ENCODE data around the gene SRRM3.
"Not testable (repeated sequence)": the region's sequence is repeated elsewhere in the genome, so short reads cannot be mapped to it uniquely, and the experiment has no call there.

Gene SRRM3

GRCh38 chr7:76206633-76207032 lies 4.9 kb downstream of the SRRM3 start:
- Histone ChIP-seq H3K4me1 (no peaks in the 10 kb centered on the region), H3K36me3 (replicated peaks) (no peaks in the 10 kb centered on the region), H3K9me3 (no peaks in the 10 kb centered on the region), H3K4me3 (no peak overlapping the region), H3K27me3 (ENCODE audit: low read depth) (peaks cover 10% of the 10 kb centered on the region)
- in situ Hi-C loops (cut with MboI; ENCODE audit: low sequenced_read_pairs) = no loop called here
- no peak for DNase-seq (ENCODE audit: low spot score in 2 of 2)

- no peaks in the 10 kb centered on the region for H3K9me3 ChIP-seq
- H3K36me3 ChIP-seq (replicated peaks) = no peaks in the 10 kb centered on the region
- peaks cover 10% of the 10 kb centered on the region for H3K27me3 ChIP-seq (ENCODE audit: low read depth)
- no peak for DNase-seq (ENCODE audit: low spot score in 2 of 2)
- in situ Hi-C loops (cut with MboI; ENCODE audit: low sequenced_read_pairs) = no loop called here
- H3K4me1 ChIP-seq = no peaks in the 10 kb centered on the region
- H3K4me3 ChIP-seq = no peak overlapping the region
These were observed 7.6 kb downstream of the SRRM3 start for GRCh38 chr7:76209310-76209709.

GRCh38 chr7:76211216-76211615 lies 9.5 kb downstream of the SRRM3 start:
- in situ Hi-C loops (cut with MboI; ENCODE audit: low sequenced_read_pairs) = no loop called here
- Histone ChIP-seq H3K9me3 (no peaks in the 10 kb centered on the region), H3K27me3 (ENCODE audit: low read depth) (peaks cover 12% of the 10 kb centered on the region), H3K4me3 (no peak overlapping the region), H3K4me1 (no peaks in the 10 kb centered on the region), H3K36me3 (replicated peaks) (no peaks in the 10 kb centered on the region)
- no peak for DNase-seq (ENCODE audit: low spot score in 2 of 2)

- H3K4me3 ChIP-seq; DNase-seq (ENCODE audit: low spot score in 2 of 2); in situ Hi-C loops (cut with MboI; ENCODE audit: low sequenced_read_pairs); H3K4me1 ChIP-seq; H3K36me3 ChIP-seq (replicated peaks); H3K9me3 ChIP-seq: not testable (repeated sequence)
- peaks cover 13% of the 10 kb centered on the region for H3K27me3 ChIP-seq (ENCODE audit: low read depth)
These were observed 13.7 kb downstream of the SRRM3 start for GRCh38 chr7:76215349-76215748.

GRCh38 chr7:76216381-76217082 lies 14.8 kb downstream of the SRRM3 start:
- DNase-seq (ENCODE audit: low spot score in 2 of 2) = no peak
- Histone ChIP-seq H3K9me3 (no peaks in the 10 kb centered on the region), H3K4me3 (no peak overlapping the region), H3K36me3 (replicated peaks) (no peaks in the 10 kb centered on the region), H3K27me3 (ENCODE audit: low read depth) (peaks cover 13% of the 10 kb centered on the region), H3K4me1 (no peaks in the 10 kb centered on the region)
- in situ Hi-C loops (cut with MboI; ENCODE audit: low sequenced_read_pairs) = no loop called here

- Histone ChIP-seq H3K9me3 (no peaks in the 10 kb centered on the region), H3K27me3 (ENCODE audit: low read depth) (peaks cover 13% of the 10 kb centered on the region), H3K36me3 (replicated peaks) (no peaks in the 10 kb centered on the region), H3K4me3 (no peak overlapping the region), H3K4me1 (no peaks in the 10 kb centered on the region)
- in situ Hi-C loops (cut with MboI; ENCODE audit: low sequenced_read_pairs) = no loop called here
- DNase-seq (ENCODE audit: low spot score in 2 of 2) = no peak
These were observed 16.4 kb downstream of the SRRM3 start for GRCh38 chr7:76217942-76218566.

- DNase-seq (ENCODE audit: low spot score in 2 of 2) = peak in 1 of 2 experiments; percentile 64
- Histone ChIP-seq H3K4me3 (no peak overlapping the region), H3K4me1 (no peaks in the 10 kb centered on the region), H3K9me3 (no peaks in the 10 kb centered on the region), H3K36me3 (replicated peaks) (no peaks in the 10 kb centered on the region), H3K27me3 (ENCODE audit: low read depth) (peaks cover 19% of the 10 kb centered on the region)
- in situ Hi-C loops (cut with MboI; ENCODE audit: low sequenced_read_pairs) = no loop called here
These were observed 18.7 kb downstream of the SRRM3 start for GRCh38 chr7:76220185-76221057.

- Histone ChIP-seq H3K36me3 (replicated peaks) (no peaks in the 10 kb centered on the region), H3K27me3 (ENCODE audit: low read depth) (peaks cover 13% of the 10 kb centered on the region), H3K4me3 (no peak overlapping the region), H3K4me1 (no peaks in the 10 kb centered on the region), H3K9me3 (no peaks in the 10 kb centered on the region)
- DNase-seq (ENCODE audit: low spot score in 2 of 2) = no peak
- in situ Hi-C loops (cut with MboI; ENCODE audit: low sequenced_read_pairs) = no loop called here
These were observed 20.6 kb downstream of the SRRM3 start for GRCh38 chr7:76222333-76222732.

- Histone ChIP-seq H3K27me3 (ENCODE audit: low read depth) (peaks cover 9% of the 10 kb centered on the region), H3K36me3 (replicated peaks) (no peaks in the 10 kb centered on the region), H3K4me1 (no peaks in the 10 kb centered on the region), H3K9me3 (no peaks in the 10 kb centered on the region), H3K4me3 (no peak overlapping the region)
- in situ Hi-C loops (cut with MboI; ENCODE audit: low sequenced_read_pairs) = no loop called here
- DNase-seq (ENCODE audit: low spot score in 2 of 2) = no peak
These were observed 21.1 kb downstream of the SRRM3 start for GRCh38 chr7:76222839-76223238.

- H3K4me3 ChIP-seq = no peak overlapping the region
- H3K4me1 ChIP-seq = no peaks in the 10 kb centered on the region
- H3K36me3 ChIP-seq (replicated peaks) = no peaks in the 10 kb centered on the region
- no peak for DNase-seq (ENCODE audit: low spot score in 2 of 2)
- peaks cover 6% of the 10 kb centered on the region; the same call in 1 of the 2 replicates for H3K27me3 ChIP-seq (ENCODE audit: low read depth)
- H3K9me3 ChIP-seq = no peaks in the 10 kb centered on the region
- in situ Hi-C loops (cut with MboI; ENCODE audit: low sequenced_read_pairs) = no loop called here
These were observed 21.7 kb downstream of the SRRM3 start for GRCh38 chr7:76223286-76223972.

GRCh38 chr7:76224695-76225094 lies 23.0 kb downstream of the SRRM3 start:
- no peaks in the 10 kb centered on the region for H3K9me3 ChIP-seq
- peaks cover 6% of the 10 kb centered on the region; the same call in 1 of the 2 replicates for H3K27me3 ChIP-seq (ENCODE audit: low read depth)
- H3K36me3 ChIP-seq (replicated peaks) = no peaks in the 10 kb centered on the region
- in situ Hi-C loops (cut with MboI; ENCODE audit: low sequenced_read_pairs) = no loop called here
- DNase-seq (ENCODE audit: low spot score in 2 of 2) = no peak
- no peaks in the 10 kb centered on the region for H3K4me1 ChIP-seq
- no peak overlapping the region for H3K4me3 ChIP-seq

GRCh38 chr7:76225379-76225778 lies 23.7 kb downstream of the SRRM3 start:
- H3K4me3 ChIP-seq = no peak overlapping the region
- no peaks in the 10 kb centered on the region for H3K9me3 ChIP-seq
- no peaks in the 10 kb centered on the region for H3K4me1 ChIP-seq
- peak in 1 of 2 experiments; percentile 77 for DNase-seq (ENCODE audit: low spot score in 2 of 2)
- H3K36me3 ChIP-seq (replicated peaks) = no peaks in the 10 kb centered on the region
- peaks cover 6% of the 10 kb centered on the region; the same call in 1 of the 2 replicates for H3K27me3 ChIP-seq (ENCODE audit: low read depth)
- in situ Hi-C loops (cut with MboI; ENCODE audit: low sequenced_read_pairs) = no loop called here

GRCh38 chr7:76225951-76226350 lies 24.3 kb downstream of the SRRM3 start:
- no peaks in the 10 kb centered on the region for H3K9me3 ChIP-seq
- no peak for DNase-seq (ENCODE audit: low spot score in 2 of 2)
- no peaks in the 10 kb centered on the region for H3K36me3 ChIP-seq (replicated peaks)
- peaks cover 6% of the 10 kb centered on the region; the same call in 1 of the 2 replicates for H3K27me3 ChIP-seq (ENCODE audit: low read depth)
- H3K4me1 ChIP-seq = no peaks in the 10 kb centered on the region
- in situ Hi-C loops (cut with MboI; ENCODE audit: low sequenced_read_pairs) = no loop called here
- no peak overlapping the region for H3K4me3 ChIP-seq
